Purkinje cell (primary cell): ENCODE results near the gene CPXM2. TPM values are rescaled to one million over a fixed set of nuclear protein-coding genes. Genes with fewer than 3 reads are reported as not detected.

Experiments used
- polyA plus RNA-seq: library from polyadenylated mRNA; unstranded; fragments of >200 nt; fragmentation: Nextera tagmentation; gene quantifications from 2 replicates; pipeline ENCODE4 v1.2.1, GENCODE V29; 2014

Gene CPXM2
- 0.48 TPM in 1 of 2 replicates, not detected in the other for polyA plus RNA-seq

DNA sequence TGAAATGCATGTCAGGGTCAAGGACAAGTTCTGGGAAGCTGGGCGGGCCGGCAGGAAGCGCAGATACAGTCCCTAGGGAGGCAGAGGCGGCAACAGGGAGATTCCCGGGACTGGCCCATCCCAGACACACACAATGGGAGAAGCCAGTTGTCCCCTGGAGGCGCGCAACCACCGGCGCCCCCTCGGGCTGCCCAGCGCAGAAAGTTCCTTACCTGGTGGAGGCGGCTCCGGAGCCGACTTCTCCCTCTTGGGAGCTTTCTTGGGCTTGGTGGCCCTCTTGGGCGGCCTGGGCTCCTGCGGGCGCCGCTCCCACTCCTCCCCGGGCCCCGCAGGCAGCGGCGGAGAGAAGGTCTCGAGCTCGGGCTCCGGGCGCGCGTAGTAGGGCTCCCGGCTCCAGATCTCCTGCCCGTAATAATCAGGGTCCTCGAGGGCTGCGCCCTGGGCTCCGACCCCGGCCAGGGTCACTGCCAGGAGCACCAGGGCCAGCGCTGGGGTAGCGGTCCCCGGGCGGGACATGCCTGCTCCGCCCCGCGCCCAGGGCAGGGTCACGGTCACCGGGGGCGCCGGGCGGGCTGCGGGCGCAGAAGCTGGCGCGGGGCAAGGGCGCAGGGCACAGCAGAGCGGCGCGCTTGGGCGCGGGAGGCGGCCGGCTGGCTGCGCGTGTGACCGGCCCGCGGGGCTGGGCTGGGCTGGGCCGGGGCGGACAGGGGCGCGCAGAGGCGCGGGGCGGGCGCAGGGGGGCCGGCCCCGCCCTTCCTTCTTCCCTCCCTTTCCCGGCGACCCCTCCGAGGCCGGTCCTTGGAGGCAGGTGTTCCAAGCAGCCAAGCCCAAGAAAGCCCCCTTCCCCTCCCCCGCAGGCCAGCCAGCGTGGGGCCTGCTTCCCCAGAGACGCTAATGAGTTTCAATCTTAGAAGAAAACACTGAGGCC is at the start of gene CPXM2:
CPXM2 (minus strand) TSS at position 664 of the 928 bp plus-strand sequence; CDS start at position 516, 148 bp downstream.

Other genes starting within 250 kb of the CPXM2 start
- gene GPR26, start 225.5 kb downstream of the CPXM2 start, polyA plus RNA-seq, result 0.06 and 0.67 TPM in 2 replicates
- 27.7 and 38.8 TPM in 2 replicates for gene CHST15, start 201.8 kb upstream of the CPXM2 start, polyA plus RNA-seq